ENCODE measurements around the gene RASAL2.

Gene RASAL2

DNA sequence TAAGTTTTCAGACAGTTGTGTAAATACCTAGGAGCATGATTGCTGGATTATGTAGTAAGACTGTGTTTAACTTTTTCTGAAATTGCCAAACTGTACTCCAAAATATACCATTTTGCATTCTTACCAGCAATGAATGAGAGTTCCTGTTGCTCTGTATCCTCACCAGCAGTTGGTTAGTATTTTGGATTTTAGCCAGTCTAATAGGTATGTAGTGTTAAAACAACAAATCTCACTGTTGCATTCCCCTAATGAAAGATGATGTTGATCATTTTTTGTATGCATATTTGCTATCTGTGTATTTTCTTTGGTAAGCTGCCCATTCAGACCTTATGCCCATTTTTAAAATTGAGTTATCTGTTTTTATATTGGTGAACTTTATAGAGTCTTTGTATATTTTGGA, 89.9 kb downstream of the RASAL2 start:
- no peaks in the 10 kb centered on the region for H3K27me3 ChIP-seq (ENCODE audit: low read depth, low read length)
- no peak overlapping the region for H2AFZ ChIP-seq (ENCODE audit: low read depth, low read length)
- no peaks in the 10 kb centered on the region for H3K36me3 ChIP-seq (replicated peaks; ENCODE audit: low read depth, low read length)
- H4K20me1 ChIP-seq (ENCODE audit: insufficient read depth, low read length), result no peaks in the 10 kb centered on the region
- H3K4me1 ChIP-seq (ENCODE audit: low read length), result peaks cover 12% of the 10 kb centered on the region
- no peak overlapping the region for H3K4me2 ChIP-seq (ENCODE audit: low read length)
- no peak overlapping the region for H3K27ac ChIP-seq (ENCODE audit: low read length)
- no peak overlapping the region for H3K4me3 ChIP-seq (ENCODE audit: low read length)
- H3K9me3 ChIP-seq (ENCODE audit: insufficient read depth, low read length), result no peaks in the 10 kb centered on the region
- TF ChIP-seq, protein P1, sequence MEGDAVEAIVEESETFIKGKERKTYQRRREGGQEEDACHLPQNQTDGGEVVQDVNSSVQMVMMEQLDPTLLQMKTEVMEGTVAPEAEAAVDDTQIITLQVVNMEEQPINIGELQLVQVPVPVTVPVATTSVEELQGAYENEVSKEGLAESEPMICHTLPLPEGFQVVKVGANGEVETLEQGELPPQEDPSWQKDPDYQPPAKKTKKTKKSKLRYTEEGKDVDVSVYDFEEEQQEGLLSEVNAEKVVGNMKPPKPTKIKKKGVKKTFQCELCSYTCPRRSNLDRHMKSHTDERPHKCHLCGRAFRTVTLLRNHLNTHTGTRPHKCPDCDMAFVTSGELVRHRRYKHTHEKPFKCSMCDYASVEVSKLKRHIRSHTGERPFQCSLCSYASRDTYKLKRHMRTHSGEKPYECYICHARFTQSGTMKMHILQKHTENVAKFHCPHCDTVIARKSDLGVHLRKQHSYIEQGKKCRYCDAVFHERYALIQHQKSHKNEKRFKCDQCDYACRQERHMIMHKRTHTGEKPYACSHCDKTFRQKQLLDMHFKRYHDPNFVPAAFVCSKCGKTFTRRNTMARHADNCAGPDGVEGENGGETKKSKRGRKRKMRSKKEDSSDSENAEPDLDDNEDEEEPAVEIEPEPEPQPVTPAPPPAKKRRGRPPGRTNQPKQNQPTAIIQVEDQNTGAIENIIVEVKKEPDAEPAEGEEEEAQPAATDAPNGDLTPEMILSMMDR (IDR thresholded peaks at IDR 0.05; ENCODE audit: low read depth, low read length), result no peak
- TF ChIP-seq EZH2phosphoT487 (IDR thresholded peaks at IDR 0.05; ENCODE audit: low read depth), result no peak
- H3K9ac ChIP-seq (ENCODE audit: low read length), result no peak overlapping the region
- H3K79me2 ChIP-seq (ENCODE audit: low read length), result no peaks in the 10 kb centered on the region

DNA sequence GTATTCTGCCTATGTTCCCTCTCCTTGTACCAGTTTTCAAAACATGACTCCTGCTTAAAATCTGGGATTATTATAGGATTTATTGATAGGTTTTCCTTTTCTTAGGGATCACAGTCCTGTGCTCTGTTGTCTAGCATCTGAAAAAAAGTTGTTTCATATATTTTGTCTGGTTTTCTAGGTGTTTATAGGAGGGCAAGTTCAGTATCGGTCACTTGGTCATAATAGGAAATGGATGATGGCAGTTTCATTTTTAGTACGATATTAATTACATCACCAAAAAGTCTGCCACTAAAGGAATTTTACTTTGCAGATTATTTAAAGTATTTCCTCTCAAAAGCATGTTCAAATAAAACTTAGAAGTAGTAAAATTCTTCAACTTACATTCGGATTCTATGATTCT, 94.4 kb downstream of the RASAL2 start:
- peak overlapping the region; percentile 17 for H3K4me3 ChIP-seq (ENCODE audit: low read length)
- no peaks in the 10 kb centered on the region for H3K27me3 ChIP-seq (ENCODE audit: low read depth, low read length)
- H3K9ac ChIP-seq (ENCODE audit: low read length), result 0 out of 2 replicates have a peak overlapping the region, but pooled peaks have one; percentile 5
- no peaks in the 10 kb centered on the region for H3K36me3 ChIP-seq (replicated peaks; ENCODE audit: low read depth, low read length)
- H3K79me2 ChIP-seq (ENCODE audit: low read length), result no peaks in the 10 kb centered on the region
- peak overlapping the region; percentile 65 for H3K4me2 ChIP-seq (ENCODE audit: low read length)
- TF ChIP-seq, protein P1 (IDR thresholded peaks at IDR 0.05; ENCODE audit: low read depth, low read length), result no peak
- TF ChIP-seq EZH2phosphoT487 (IDR thresholded peaks at IDR 0.05; ENCODE audit: low read depth), result no peak
- no peaks in the 10 kb centered on the region for H3K9me3 ChIP-seq (ENCODE audit: insufficient read depth, low read length)
- no peaks in the 10 kb centered on the region for H4K20me1 ChIP-seq (ENCODE audit: insufficient read depth, low read length)
- H2AFZ ChIP-seq (ENCODE audit: low read depth, low read length), result no peak overlapping the region
- no peak overlapping the region; the same call in 1 of the 2 replicates for H3K27ac ChIP-seq (ENCODE audit: low read length)
- H3K4me1 ChIP-seq (ENCODE audit: low read length), result peaks cover 39% of the 10 kb centered on the region

DNA sequence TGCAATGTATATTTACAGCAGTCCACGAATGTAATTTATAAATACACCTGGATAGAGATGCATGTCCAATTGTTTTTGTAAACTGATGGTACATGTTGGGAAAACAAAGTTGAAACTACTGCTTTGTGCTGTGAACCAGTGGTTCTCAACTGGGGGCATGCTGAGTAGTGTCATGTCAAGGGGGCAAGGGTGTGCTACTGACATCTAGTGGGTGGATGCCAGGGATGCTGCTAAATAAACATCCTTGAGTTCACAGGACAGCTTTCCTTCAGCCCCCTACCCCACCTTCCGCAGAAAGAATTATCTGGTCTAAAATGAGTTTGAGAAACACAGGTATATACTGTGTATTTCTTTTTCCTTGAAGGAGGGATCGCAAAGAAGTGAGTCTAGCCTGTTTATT, 95.9 kb downstream of the RASAL2 start:
- no peaks in the 10 kb centered on the region for H3K36me3 ChIP-seq (replicated peaks; ENCODE audit: low read depth, low read length)
- no peak overlapping the region for H2AFZ ChIP-seq (ENCODE audit: low read depth, low read length)
- H3K9ac ChIP-seq (ENCODE audit: low read length), result no peak overlapping the region
- no peak overlapping the region for H3K27ac ChIP-seq (ENCODE audit: low read length)
- no peaks in the 10 kb centered on the region for H4K20me1 ChIP-seq (ENCODE audit: insufficient read depth, low read length)
- no peaks in the 10 kb centered on the region for H3K9me3 ChIP-seq (ENCODE audit: insufficient read depth, low read length)
- TF ChIP-seq EZH2phosphoT487 (IDR thresholded peaks at IDR 0.05; ENCODE audit: low read depth), result no peak
- TF ChIP-seq, protein P1 (IDR thresholded peaks at IDR 0.05; ENCODE audit: low read depth, low read length), result peak; percentile 95
- no peaks in the 10 kb centered on the region for H3K79me2 ChIP-seq (ENCODE audit: low read length)
- no peaks in the 10 kb centered on the region for H3K27me3 ChIP-seq (ENCODE audit: low read depth, low read length)
- peaks cover 39% of the 10 kb centered on the region for H3K4me1 ChIP-seq (ENCODE audit: low read length)
- H3K4me3 ChIP-seq (ENCODE audit: low read length), result no peak overlapping the region
- H3K4me2 ChIP-seq (ENCODE audit: low read length), result peak overlapping the region; percentile 26

DNA sequence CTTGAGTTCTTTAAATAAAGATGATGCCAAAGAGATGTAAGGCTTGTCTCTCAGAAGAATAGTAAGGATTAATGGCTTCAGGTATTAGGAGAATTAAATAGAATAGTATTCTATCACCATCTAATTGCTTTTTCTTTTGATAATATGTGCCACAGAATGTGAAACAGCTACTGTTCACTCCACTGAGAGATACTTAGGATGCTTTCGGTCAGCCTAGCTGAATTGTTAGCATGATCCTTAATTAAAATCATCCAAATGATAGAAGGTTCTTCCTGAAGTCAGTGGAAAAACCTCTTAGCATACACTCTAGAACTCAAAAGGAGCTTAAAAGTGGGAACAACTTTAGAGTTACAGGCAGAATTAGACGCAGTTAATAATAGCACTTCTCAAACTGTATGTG, 97.0 kb downstream of the RASAL2 start:
- Histone ChIP-seq H3K9ac (ENCODE audit: low read length) (no peak overlapping the region), H4K20me1 (ENCODE audit: insufficient read depth, low read length) (no peaks in the 10 kb centered on the region), H3K36me3 (replicated peaks; ENCODE audit: low read depth, low read length) (no peaks in the 10 kb centered on the region), H3K79me2 (ENCODE audit: low read length) (no peaks in the 10 kb centered on the region), H2AFZ (ENCODE audit: low read depth, low read length) (no peak overlapping the region), H3K27ac (ENCODE audit: low read length) (no peak overlapping the region), H3K4me1 (ENCODE audit: low read length) (peaks cover 39% of the 10 kb centered on the region), H3K4me2 (ENCODE audit: low read length) (no peak overlapping the region), H3K9me3 (ENCODE audit: insufficient read depth, low read length) (no peaks in the 10 kb centered on the region), H3K4me3 (ENCODE audit: low read length) (no peak overlapping the region), H3K27me3 (ENCODE audit: low read depth, low read length) (no peaks in the 10 kb centered on the region)
- TF ChIP-seq EZH2phosphoT487 (IDR thresholded peaks at IDR 0.05; ENCODE audit: low read depth), result no peak
- TF ChIP-seq, protein P1 (IDR thresholded peaks at IDR 0.05; ENCODE audit: low read depth, low read length), result no peak
